ENCODE measurements around the gene CBX6.
"Not testable (repeated sequence)": the region's sequence is repeated elsewhere in the genome, so short reads cannot be mapped to it uniquely, and the experiment has no call there.

CBX6 gene

DNA sequence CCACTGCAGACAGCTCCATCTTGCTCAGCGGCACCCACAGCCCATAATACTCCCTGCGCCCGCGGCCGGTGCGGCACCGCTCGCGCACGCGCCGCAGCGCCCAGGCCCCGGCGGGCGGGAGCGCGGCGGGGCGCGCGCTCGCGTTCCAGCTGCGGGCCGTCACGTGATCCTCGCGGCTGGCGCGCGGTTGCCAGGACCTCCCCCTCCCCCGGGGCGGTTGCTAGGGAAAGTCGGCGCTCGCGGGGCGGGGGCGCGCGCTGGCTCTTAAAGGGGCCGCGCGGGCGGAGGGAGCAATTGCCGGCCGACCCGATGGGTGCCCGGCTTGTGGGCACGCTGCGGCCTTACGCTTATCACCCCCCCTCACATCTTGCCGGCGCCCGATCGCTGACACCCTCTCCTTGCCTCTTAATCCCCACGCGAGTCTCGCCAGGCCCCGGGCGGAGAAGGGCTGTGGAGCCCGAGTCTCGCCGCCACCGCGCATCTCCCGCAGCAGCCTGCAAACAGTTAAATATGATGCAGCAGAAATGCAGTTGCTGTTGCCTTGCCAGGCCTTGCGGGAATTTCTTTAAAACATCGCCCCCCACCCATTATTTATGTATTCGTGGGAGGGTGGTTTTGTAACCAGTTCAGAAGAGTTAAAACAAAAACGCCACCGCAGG is at the start of gene CBX6:
Gene CBX6 (minus strand): TSS at position 45 of the 659 bp plus-strand sequence. CDS start 26 bp downstream, at position 19.
- peak; percentile 97 for DNase-seq

DNA sequence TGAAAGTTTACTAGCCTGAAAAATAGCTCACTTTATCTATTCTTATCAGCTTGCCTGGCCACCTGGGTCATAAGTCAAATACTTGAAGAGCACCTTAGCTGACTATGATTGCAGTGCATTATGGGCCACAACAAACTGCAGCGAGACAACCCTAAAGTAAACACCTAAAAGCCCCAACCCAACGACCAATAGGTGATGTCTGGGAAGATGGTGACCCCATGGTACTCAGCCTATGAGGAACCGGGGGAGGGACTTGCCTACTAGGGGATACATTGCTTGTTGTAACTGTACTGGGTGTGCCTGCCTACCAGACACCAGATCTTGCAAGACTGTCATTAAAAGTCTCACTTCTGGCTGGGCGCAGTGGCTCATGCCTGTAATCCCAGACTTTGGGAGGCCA is 49.8 kb upstream of the CBX6 start:
- DNase-seq = no peak

DNA sequence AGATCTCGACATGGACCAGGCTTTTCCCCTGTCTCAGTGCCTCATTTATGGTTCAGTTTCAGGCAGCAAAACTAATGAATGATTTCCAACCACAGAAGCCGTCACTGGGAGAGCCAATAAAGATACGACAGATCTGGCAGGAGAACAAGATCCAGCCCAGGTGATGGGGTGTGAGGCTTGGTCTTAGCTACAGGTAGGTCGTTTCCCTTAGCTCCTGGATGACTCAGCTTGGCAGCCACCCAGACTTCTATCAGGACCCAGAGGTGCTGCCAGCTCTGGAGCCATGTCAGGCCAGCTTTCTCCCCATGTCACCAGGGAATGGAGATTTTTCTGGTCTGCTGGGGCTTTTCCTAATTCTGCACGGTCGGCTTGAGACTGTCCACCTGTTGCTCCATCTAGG is 49.1 kb upstream of the CBX6 start:
- DNase-seq = no peak

DNA sequence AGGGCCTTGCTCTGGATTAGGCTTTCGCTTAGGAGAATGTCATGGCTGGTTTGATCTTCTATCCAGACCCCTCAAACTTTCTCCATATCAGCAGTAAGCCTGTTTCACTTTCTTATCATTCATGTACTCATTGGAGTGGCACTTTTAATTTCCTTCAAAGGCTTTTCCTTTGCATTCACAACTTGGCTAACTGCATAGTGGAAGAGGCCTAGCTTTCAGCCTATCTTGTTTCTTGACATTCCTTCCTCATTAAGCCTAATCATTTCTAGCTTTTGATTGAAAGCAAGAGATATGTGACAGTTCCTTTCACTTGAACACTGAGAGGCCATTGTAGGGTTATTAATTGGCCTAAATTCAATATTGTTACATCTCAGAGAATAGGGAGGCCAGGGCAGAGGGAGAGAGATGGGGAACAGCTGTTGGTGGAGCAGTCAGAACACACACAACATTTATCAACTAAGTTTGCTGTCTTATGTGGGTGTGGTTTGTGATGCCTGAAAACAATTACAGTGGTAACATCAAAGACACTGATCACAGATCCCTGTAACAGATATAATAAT is 47.7 kb upstream of the CBX6 start:
- DNase-seq = no peak

DNA sequence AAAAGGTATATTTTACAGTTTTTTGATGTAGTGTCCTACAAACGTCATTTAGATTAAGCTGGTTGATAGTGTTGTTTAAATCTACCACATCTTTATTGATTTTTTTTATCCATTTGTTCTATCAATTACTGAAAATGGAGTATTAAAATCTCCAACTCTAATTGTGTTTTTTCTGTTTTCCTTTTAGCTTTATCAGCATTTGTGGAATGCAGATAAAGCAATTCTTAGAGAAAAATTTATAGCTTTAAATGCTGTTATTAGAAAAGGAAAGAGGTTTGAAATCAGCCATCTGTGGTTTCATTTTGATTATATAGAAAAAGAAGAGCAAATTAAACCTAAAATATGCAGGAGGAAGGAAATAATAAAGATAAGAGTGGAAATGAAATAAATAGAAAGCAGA is 39.4 kb upstream of the CBX6 start:
- DNase-seq = no peak

DNA sequence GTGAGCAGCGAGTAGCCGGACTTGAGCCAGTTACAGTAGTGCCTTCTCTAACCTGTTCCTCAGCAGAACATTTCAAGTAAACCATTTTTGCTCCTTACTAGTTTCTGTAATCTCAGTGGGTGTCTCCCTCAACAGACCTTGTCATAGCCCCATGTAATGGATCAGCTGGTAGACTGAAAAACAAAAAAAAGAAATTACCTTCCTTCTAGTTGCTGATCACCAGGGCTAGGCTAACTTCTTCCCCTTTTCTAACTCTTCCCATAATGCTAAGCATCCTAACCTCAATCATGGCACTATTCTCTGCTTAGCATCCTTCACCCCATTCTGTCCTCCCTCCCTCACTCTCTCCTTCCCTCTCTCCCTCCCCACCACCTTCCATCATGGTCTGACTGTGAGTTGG is 35.8 kb upstream of the CBX6 start:
- DNase-seq = no peak

DNA sequence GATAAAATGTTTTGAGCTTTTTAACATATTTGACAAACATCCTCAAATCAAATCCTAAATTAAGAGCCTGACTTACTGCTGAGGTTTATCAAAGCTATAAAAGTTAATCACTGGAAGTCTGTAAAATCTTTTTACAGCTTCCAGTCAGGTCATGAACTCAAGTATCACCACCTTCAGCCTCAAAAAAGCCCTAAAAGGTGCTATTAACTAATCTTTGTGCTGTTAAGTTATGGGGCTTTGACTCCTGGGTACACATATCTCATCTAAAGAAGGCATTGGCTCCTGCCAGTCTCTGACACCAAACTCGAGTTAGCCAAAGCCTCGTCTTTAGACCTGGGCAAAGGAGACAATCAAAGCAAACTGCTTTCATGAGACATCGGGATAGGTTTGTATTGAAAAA is 34.0 kb upstream of the CBX6 start:
- no peak for DNase-seq

DNA sequence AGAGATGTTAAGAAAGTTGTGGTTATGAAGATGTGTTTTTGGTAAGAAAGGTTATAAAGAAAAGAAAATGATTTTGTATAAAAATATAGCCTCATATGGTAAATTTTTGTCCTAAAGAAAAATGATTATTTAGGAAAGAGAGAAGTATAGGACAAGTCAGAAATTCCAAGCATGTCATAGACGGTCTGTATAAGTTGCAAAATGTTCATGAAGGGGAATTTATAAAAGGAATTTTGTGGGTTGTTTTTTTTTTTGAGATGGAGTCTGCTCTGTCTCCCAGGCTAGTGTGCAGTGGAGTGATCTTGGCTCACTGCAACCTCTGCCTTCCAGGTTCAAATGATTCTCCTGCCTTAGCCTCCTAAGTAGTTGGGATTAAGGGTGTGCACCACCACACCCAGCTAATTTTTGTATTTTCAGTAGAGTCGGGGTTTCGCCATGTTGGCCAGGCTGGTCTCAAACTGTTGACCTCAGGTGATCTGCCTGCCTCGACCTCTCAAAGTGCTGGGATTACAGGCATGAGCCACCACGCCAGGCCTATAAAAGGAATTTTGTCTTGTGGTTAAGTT is 32.1 kb upstream of the CBX6 start:
- not testable (repeated sequence) for DNase-seq

DNA sequence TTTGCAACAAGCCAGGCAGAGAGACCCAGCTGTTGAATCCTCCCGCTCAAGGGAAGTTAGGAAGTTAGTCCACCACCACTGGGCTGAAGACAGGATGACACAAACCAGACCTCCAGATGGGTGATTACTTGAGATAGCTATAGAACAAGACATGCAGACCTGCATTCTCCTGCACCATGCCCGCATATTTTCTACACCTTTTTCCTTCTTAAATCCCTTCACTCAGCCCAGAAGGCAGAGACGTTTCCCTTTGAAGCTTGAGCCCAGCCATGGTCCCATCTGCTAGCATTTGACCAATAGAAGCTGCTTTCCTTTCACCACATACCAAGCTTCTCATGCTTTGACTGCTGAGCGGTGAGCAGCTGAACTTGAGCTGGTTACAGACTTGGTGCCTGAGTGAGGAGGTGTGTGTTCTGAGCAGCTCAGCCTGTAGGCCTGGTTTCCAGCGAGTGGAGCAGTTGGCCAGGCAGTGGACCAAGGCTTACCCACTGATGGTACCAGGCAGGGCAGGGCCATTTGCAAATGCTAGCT is 29.2 kb upstream of the CBX6 start:
- DNase-seq = no peak

DNA sequence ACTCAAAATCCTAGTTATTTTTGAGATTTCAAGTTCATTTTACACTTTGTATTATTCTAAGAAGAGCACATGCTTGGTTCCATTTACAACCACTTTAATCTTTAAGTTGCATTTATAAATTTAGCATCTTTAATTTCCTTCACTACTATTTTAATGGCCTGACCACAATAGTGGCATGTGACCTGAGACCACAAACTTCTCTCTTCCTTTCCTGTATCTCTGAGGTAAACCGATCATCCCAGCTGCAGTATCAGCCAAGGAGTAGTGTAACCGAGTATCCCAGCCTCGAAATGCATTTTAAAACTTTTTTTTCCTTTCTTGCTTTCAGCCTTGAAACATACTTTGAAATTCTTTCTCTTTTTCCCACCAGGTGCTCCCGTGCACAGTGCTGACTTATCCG is 28.7 kb upstream of the CBX6 start:
- no peak for DNase-seq

DNA sequence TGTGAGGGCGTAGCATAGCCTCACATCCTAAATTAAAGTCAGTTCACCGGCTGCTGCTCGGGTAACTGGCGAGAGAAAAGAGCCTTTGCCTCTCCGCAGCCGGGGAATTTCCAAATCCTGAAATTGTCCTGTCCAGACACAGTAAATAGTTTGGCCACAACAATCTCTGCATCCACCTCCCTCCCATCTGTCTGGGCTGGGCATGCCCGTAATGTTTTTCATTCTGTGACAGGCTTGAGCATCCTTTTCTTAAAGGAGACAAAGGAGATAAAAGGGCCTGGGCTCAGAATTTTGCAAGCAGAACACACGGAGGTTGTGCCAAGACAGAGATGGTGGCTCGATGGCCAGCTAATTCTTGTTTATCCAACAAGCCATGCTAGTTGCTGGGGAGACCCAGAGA is 19.2 kb upstream of the CBX6 start:
- no peak for DNase-seq

DNA sequence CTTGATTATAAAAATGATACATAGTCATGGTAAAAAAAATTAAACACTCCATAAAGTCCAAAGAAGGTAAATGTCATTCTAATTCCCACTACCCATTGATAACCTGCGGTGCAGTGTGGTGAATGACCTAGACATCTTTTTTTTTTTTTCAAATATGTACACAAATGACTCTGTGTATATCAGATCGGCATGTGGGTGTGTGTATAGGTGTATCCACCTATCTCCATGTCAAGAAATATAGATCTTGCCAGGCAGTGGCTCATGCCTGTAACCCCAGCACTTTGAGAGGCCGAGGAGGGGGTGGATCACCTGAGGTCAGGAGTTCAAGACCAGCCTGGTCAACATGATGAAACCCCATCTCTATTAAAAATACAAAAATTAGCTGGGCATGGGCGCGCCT is 18.4 kb upstream of the CBX6 start:
- DNase-seq = no peak

DNA sequence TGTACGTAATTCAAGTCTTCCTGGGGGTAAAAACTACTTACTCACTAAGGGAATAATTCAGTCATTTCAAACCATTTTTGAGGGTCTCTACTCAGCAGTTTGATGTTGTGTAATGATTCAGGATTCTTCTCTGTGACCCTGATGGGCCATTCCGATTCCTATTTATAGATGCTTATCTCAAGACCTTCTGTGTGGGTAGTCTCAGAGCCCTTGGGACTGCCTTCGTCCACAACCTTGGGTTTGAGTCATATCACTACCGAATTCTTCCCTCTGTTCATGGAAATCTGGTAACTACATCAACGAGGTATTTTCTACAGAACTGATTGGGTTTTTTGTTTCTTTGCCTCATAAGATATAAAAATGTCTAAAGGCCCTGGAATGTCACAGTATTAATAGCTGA is 14.3 kb upstream of the CBX6 start:
- DNase-seq = no peak

DNA sequence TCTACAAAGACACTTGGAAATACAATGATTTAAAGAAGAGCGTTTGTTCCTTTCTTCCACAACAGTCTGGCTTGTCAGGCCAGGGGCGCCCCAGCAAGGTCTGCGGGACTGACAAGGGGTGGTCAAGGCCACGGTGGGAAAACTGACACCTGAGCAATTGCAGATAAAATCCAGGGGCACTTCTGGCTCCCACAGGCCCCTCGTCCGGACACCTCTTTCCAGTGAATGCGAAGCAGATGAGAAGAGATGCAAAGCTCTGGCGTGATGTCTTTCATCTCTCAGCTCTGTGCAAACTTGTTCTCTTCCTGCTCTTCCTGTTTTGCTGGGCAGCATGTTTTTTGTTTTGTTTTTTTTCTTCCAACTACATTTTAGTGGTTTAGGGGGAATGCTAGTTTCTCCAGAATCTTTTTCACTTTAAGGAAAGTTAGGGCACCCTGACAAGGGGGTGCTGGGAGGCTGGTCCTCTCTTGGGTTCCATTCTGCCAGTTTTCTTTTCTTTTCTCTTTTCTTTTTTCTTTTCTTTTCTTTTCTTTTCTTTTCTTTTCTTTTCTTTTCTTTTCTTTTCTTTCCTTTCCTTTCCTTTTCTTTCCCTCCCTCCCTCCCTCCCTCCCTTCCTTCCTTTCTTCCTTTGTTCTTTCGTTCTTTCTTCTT is 11.1 kb upstream of the CBX6 start:
- no peak for DNase-seq

DNA sequence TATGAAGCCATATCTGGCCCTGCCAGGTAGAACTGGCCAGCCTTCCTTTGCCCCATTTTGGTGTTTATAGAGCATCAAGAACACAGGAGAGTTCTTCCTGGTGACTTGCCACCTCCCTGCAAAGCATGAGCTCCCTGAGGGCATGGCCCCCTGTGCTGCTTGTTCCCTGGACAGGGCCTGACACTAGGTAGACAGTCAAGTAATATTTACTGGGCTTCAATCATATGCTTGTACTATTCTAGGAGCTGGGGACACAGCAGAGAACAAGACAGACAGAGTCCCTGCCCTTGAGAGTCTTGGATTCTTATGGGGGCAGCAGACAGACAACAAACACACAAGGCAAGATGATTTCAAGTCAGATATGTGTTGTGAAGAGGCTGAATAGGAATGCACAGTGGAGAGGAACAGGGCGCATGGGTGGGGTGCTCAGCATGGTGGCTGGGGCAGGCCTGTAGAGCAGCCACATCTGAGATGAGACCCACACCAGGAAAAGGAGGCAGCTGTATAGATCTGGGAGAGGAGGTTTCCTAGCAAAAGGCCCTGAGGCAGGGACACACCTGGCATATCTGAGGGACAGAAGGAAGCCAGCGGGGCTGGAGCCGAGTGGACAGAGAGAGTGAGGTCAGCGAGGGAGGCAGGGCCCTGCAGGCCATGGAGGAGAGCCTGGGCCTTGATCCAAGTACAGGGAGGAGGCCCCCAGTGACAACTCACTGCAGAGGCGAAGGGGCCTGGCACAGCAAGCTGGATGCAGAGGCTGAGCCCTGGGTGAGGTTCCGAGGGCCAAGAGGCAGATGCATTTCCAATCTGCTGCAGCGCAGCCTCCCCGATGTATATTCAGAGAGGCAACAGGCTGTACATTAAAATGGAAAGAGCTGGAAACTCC is 10.2 kb upstream of the CBX6 start:
- DNase-seq = no peak

DNA sequence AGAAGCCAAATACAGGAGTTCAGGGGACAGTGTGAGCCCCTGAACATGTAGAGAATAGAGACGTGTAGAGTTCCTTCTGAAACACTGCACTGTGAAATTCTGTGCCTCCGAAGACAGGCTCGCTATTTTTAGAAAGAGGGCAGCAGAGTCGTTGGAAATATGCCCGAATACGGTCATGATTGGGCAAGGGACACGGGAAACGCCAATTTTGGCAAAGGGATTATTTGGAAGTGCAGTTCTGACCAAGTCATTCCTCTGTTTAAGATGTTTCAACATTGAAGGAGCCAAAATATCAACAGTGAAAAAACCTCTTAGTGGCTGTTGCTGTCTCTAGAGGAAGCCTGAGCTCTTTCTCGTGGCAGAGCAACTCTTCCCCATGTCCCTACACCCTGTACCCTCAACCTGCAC is 9.5 kb upstream of the CBX6 start:
- DNase-seq = peak; percentile 40

DNA sequence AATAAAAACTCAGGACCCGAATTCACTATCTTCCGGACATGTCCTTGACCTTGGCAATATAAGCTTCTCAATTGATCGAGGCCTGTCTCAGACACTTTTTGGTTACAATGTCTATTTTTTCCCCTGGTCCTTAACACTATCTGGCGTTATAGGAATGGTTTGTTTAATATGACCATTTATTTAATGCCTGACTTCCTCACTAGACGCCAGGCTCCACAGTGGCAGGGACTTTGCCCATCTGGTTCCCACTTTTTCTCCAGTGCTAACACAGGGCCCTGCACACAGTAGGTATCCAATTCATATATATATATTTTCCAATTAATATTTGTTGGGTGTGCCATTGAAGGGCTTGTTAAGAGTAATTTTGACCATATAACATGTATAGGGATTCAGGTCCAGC is 7.9 kb upstream of the CBX6 start:
- DNase-seq = no peak

DNA sequence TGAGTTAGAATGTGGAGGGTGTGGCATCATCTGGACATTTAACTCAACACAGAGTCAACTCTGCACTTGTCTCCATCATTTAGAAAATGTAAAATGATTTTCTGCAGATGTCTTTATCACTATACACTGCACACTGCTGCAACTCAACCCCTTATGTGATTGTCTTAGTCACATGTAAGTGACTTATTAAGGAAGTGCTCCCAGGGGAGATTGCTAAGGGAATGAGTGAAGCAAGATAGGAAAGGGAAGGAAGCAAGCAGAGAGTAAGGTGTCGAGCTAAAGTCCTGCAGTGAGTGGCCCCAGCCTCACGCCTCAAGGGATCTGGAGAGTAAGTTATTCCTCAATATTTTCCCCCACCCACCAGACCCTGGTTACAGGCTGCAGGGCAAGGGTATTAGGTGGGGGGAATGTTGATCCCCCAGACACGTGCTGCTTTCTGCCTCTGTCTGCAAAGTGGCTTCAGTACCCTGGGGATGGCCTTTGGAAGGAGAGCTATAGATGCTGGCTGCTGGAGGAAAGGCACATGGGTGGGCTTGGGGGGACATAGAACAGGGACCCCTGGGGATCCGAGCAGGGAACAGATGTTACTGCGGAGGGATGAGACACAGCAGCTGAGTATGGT is 7.2 kb upstream of the CBX6 start:
- DNase-seq = peak; percentile 69

DNA sequence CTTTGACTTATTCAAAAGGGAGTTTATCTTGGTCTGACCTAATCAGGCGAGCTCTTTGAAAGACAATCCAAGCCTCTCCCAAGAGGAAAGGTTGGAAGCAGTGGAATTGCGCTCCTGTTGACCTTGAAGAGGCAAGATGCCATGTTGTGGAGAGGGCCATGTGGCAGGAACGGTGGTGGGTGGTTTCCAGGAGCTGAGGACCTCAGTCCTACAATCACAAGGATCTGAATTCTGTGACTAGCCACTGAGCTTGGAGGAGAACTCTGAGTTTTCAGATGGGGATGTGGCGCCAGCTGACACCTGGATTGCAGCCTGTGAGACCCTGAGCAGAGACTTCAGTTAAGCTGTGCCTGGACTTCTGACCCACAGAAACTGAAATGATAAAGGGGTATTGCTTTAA is 6.0 kb upstream of the CBX6 start:
- no peak for DNase-seq

DNA sequence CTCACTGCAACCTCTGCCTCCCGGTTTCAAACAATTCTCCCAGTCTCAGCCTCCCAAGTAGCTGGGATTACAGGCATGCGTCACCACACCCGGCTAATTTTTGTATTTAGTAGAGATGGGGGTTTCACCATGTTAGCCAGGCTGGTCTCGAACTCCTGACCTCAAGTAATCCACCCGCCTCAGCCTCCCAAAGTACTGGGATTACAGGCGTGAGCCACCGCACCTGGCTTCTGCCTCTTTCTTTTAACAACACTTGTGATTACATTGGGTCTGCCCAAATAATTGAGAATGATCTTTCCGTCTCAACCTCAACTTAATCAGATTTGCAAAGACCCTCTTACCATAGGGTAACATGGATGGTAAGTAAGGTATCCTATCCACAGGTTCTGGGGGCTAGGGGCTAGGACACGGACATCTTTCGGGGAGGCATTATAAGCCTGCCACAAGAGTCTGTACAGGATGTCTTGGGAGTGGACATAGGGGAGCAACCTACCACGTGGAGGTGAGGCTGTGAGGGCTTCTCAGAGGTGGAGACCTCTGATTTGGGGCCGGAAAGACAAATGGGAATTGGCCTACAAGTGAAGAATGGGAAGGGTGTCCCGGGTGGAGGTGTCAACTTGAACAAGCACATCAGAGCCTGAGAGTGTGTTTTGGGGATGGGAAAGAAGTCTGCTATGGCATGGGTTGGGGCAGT is 2.7 kb upstream of the CBX6 start:
- no peak for DNase-seq

DNA sequence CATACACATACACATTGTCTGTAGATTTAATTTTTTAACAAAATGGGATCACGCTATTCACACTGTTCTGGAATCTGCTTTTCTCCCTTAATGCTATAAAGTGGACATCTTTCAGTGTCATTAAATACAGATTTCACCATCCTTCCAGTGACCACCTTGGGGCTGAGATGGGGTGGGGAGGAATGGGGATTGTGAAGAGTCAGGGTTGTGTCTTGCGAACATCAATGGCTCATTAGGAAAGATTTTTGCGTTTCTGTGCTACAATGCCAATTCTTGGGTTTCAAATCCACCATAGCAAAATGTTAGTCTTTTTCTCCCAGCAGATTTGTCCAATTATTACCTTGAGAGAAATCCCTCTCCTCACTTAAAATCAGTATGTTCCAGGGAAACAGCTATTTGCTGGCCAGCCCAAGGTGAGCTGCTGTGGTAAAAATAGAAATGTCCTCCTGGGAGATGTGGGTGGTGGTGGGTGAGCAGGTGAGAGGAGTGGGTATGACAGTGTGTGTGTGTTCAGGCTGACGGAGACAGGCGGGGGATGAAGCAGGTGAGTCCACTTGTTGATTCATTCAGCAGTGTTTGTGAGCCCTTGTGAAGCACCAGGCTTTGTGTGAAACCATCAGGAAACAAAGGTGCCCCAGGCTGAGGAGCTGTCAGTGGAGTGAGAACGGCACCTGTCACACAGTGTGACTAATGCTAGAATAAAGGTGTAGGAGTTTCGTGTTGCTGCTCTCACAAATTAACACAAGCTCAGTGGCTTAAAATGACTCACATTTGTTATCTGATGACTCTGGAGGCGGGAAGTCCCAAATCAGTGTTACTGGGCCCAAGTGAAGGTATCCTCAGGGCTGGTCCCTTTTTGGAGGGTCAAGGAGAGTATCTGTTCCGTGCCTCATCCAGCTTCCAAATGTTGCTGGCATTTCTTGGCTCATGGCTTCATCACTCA is 1.7 kb upstream of the CBX6 start:
- no peak for DNase-seq
